Central memory CD8-positive, alpha-beta T cell (primary cell): Measurements from ENCODE around the gene SPP1.
"Not testable (repeated sequence)": the region's sequence is repeated elsewhere in the genome, so short reads cannot be mapped to it uniquely, and the experiment has no call there.

Experiments used
- ATAC-seq: fragments of 150-1000 bp; cut with Tn5 transposase; replicated peaks from 2 replicates; pipeline ENCODE4 v1.10.0; 2022; ENCODE audit warnings: mild to moderate bottlenecking, moderate FRiP score, moderate number of reproducible peaks; ENCODE audit not compliant: poor library complexity, severe bottlenecking; ENCODE audit errors: extremely low read depth
- DNase-seq, 2 donors: peaks; one replicate each; pipeline ENCODE4 v3.0.0; 2021; ENCODE audit warnings: low spot score in 2 of 2
- H3K27ac Mint-ChIP-seq: one replicate; pipeline ENCODE4 v1.8.0; 2022; ENCODE audit warnings: low read depth, mild to moderate bottlenecking, moderate library complexity, mixed read lengths
- H3K27me3 Mint-ChIP-seq: one replicate; pipeline ENCODE4 v1.8.0; 2022; ENCODE audit warnings: mixed read lengths
- H3K36me3 Mint-ChIP-seq: one replicate; pipeline ENCODE4 v1.8.0; 2022; ENCODE audit warnings: mild to moderate bottlenecking, moderate library complexity, mixed read lengths; ENCODE audit not compliant: insufficient read depth
- H3K4me1 Mint-ChIP-seq: one replicate; pipeline ENCODE4 v1.8.0; 2022; ENCODE audit warnings: mixed read lengths
- H3K4me3 Mint-ChIP-seq: one replicate; pipeline ENCODE4 v1.8.0; 2022; ENCODE audit warnings: mild to moderate bottlenecking, moderate library complexity, mixed read lengths
- H3K9me3 Mint-ChIP-seq: one replicate; pipeline ENCODE4 v1.8.0; 2022; ENCODE audit warnings: mixed read lengths

Gene SPP1

DNA sequence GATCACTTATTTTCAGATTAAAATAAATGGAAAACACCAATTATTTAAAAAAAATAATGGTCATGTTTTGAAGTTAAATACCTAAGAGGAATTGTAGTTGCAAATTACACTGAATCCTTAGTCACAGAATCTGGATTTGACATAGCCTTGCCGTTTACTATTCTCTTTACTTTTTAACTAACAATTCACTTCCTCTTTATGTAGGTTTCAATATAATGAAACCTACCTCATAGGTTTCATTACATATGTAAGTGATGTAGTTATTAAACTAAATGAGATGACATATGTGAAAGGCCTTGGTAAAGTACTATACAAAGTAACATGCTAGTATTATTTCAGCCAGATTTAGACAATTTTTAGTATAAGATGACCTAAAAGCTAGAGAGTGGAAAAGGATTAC lies 6.5 kb downstream of the SPP1 start:
- no peaks in the 10 kb centered on the region for H3K4me1 Mint-ChIP-seq

GRCh38 chr4:87982446-87983010 lies 7.0 kb downstream of the SPP1 start:
- no peaks in the 10 kb centered on the region for H3K4me1 Mint-ChIP-seq
- ATAC-seq (no peak), DNase-seq (no peak)
- H3K27me3 Mint-ChIP-seq = peaks cover 75% of the 10 kb centered on the region
- no peaks in the 10 kb centered on the region for H3K9me3 Mint-ChIP-seq
- H3K27ac Mint-ChIP-seq = no peak overlapping the region
- H3K4me3 Mint-ChIP-seq = no peak overlapping the region
- peaks cover 1% of the 10 kb centered on the region for H3K36me3 Mint-ChIP-seq

More for the DNA sequence above, 6.5 kb downstream of the SPP1 start:
- Mint-ChIP-seq H3K27me3 (peaks cover 74% of the 10 kb centered on the region), H3K27ac (no peak overlapping the region), H3K4me3 (no peak overlapping the region), H3K36me3 (peaks cover 1% of the 10 kb centered on the region), H3K9me3 (no peaks in the 10 kb centered on the region)
- DNase-seq (no peak), ATAC-seq (no peak)

- no peak overlapping the region for H3K27ac Mint-ChIP-seq
- H3K4me1 Mint-ChIP-seq = no peaks in the 10 kb centered on the region
- H3K36me3 Mint-ChIP-seq = peaks cover 1% of the 10 kb centered on the region
- H3K9me3 Mint-ChIP-seq = no peaks in the 10 kb centered on the region
- H3K4me3 Mint-ChIP-seq = no peak overlapping the region
- no peak for ATAC-seq
- peaks cover 83% of the 10 kb centered on the region for H3K27me3 Mint-ChIP-seq
- DNase-seq = no peak
Observed at GRCh38 chr4:87983996-87984395, 8.5 kb downstream of the SPP1 start.

DNA sequence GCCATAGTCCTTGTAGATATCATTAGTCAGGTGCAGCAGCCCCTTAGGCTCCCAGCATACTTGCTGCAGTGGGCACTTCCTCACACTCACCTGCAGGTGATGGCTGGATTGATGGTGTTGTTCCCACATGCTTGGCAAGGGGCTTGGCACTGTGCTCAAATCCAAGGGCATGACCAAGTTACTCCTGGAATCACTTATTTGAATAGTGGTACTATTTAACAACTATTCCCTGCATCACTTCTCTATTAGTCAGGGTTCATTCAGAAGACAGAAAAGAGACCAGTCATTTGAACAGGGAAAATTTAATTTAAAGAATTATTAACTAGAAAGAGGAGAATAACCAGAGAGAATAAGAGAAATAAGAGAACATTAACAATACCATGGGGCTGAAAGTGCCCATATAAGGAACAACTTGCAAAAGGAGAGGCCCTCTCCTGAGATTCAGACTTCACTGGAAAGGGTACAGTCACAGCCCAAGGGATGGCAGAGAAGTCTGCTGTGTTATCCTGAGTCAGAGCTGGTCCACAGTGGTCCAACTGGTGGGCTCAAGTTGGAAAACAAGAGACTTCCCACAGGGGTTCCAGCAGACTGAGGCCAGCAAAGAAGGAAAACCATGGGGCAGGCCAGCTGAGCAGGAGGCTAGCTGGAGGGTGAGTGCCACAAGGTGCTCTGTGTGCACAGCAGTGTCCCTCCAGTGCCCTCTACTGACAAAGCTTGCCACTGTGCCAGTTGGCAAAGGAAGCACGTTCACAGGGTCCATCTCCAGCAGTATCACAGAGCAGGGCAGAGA lies 9.8 kb downstream of the SPP1 start:
- ATAC-seq (peak; percentile 71), DNase-seq (no peak)
- Mint-ChIP-seq H3K4me3 (no peak overlapping the region), H3K36me3 (peaks cover 1% of the 10 kb centered on the region), H3K4me1 (no peaks in the 10 kb centered on the region), H3K27me3 (peaks cover 87% of the 10 kb centered on the region), H3K27ac (no peak overlapping the region), H3K9me3 (no peaks in the 10 kb centered on the region)

DNA sequence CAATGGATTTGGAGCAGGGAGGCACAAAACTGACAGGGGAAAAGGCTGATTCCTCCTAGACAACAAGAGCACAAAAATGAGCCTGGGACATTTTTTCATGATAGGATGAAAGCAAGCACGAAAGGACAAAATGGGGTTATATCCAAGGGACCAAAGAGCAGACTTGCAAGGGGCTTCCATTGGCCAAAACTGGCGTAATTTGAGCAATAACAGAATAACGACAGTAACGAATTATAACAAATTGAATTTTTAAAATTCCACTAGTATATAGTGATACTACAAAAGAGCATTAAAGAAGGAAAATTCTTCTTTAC lies 10.3 kb downstream of the SPP1 start:
- H3K27me3 Mint-ChIP-seq = peaks cover 92% of the 10 kb centered on the region
- H3K27ac Mint-ChIP-seq = no peak overlapping the region
- no peaks in the 10 kb centered on the region for H3K4me1 Mint-ChIP-seq
- no peak overlapping the region for H3K4me3 Mint-ChIP-seq
- H3K36me3 Mint-ChIP-seq = peaks cover 1% of the 10 kb centered on the region
- ATAC-seq = no peak
- H3K9me3 Mint-ChIP-seq = no peaks in the 10 kb centered on the region
- DNase-seq = no peak

DNA sequence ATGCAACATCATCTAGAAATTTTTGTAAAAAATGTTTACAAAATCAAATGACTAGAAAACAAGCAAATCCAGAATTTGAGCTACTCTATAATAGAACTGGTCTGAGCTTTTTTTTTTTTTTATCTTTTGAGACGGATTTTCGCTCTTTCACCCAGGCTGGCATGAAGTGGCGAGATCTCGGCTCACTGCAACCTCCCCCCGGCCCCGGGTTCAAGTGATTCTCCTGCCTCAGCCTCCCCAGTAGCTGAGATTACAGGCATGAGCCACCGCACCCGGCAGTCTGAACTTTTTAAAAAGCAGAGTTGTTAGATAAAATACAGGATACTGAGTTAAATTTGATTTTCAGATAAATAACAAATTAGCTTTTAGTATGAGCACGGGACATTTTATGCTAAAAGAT lies 11.0 kb downstream of the SPP1 start:
- Mint-ChIP-seq H3K27me3 (peaks cover 87% of the 10 kb centered on the region), H3K4me1 (no peaks in the 10 kb centered on the region), H3K36me3 (peaks cover 1% of the 10 kb centered on the region), H3K4me3 (no peak overlapping the region), H3K9me3 (no peaks in the 10 kb centered on the region), H3K27ac (no peak overlapping the region)
- ATAC-seq (no peak), DNase-seq (no peak)

DNA sequence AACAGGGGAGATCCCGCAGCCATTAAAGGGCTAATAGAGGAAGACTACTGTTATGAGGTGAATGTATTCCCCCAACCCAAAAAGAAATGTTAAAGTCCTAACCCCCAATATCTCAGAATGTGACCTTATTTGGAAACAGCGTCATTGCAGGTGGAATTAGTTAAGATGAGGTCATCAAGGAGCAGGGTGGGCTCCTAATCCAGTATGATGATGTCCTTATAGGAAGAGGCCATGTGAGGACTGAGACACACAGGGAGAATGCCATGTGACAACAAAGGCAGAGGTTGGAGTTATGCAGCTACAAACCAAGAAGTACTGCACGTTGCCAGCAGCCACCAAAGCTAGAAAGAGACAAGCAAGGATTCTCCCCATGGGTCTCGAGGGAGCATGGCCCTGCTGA lies 14.3 kb downstream of the SPP1 start:
- no peaks in the 10 kb centered on the region for H3K4me1 Mint-ChIP-seq
- H3K27ac Mint-ChIP-seq = no peak overlapping the region
- no peaks in the 10 kb centered on the region for H3K36me3 Mint-ChIP-seq
- DNase-seq (no peak), ATAC-seq (no peak)
- peaks cover 72% of the 10 kb centered on the region for H3K27me3 Mint-ChIP-seq
- H3K9me3 Mint-ChIP-seq = no peaks in the 10 kb centered on the region
- no peak overlapping the region for H3K4me3 Mint-ChIP-seq

DNA sequence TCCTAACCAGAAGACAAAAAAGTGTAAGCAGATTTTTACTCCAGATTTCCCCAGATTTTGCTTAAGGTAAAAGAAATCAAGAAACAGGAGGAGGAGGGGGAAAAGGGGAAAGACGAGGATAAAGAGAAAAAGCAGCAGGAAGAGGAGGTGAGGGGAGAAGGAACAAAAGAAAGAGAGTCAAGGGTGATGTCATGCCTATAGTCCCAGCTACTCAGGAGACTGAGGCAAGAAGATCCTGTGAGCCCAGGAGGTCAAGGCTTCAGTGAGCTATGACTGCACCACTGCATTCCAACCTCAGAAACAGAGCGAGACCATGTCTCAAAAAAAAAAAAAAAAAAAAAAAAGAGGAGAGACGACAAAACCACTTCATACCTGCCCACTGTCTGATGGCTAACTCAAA lies 19.9 kb downstream of the SPP1 start:
- Mint-ChIP-seq H3K4me3 (no peak overlapping the region), H3K9me3 (no peaks in the 10 kb centered on the region), H3K27me3 (peaks cover 30% of the 10 kb centered on the region), H3K27ac (no peak overlapping the region), H3K36me3 (no peaks in the 10 kb centered on the region), H3K4me1 (no peaks in the 10 kb centered on the region)
- no peak for ATAC-seq
- no peak for DNase-seq

GRCh38 chr4:87999191-87999691 lies 23.7 kb downstream of the SPP1 start:
- not testable (repeated sequence) for H3K4me1 Mint-ChIP-seq, H3K4me3 Mint-ChIP-seq, H3K36me3 Mint-ChIP-seq, H3K9me3 Mint-ChIP-seq, DNase-seq, H3K27ac Mint-ChIP-seq, ATAC-seq
- H3K27me3 Mint-ChIP-seq = peaks cover 14% of the 10 kb centered on the region

DNA sequence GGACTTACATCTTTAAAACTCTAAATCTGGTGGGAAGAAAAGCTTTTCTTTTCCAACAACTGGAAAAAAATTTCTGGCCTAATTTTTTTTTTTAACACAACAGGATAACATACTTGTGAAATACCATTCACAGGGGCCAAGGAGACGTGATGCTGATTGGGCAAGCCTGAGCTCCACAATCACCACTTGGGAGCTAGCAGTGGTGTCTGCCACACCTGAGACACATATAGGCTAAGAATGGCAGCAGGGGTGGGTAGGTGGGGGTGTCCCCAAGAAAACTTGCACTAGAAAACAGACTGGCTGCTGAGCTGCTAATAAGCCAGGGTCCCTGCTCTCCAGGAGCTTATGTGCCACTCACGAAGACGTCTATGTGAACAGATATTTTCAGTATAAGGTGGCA lies 26.4 kb downstream of the SPP1 start:
- Mint-ChIP-seq H3K27me3 (no peaks in the 10 kb centered on the region), H3K36me3 (no peaks in the 10 kb centered on the region), H3K27ac (no peak overlapping the region), H3K4me1 (peaks cover 7% of the 10 kb centered on the region), H3K9me3 (no peaks in the 10 kb centered on the region), H3K4me3 (no peak overlapping the region)
- no peak for ATAC-seq
- no peak for DNase-seq

GRCh38 chr4:88002786-88003185 lies 27.3 kb downstream of the SPP1 start:
- H3K36me3 Mint-ChIP-seq = no peaks in the 10 kb centered on the region

GRCh38 chr4:88003261-88003660 lies 27.7 kb downstream of the SPP1 start:
- H3K9me3 Mint-ChIP-seq = no peaks in the 10 kb centered on the region
- ATAC-seq (no peak), DNase-seq (no peak)
- H3K27ac Mint-ChIP-seq = no peak overlapping the region
- H3K4me3 Mint-ChIP-seq = no peak overlapping the region
- peaks cover 9% of the 10 kb centered on the region for H3K4me1 Mint-ChIP-seq
- no peaks in the 10 kb centered on the region for H3K27me3 Mint-ChIP-seq
- H3K36me3 Mint-ChIP-seq = peaks cover under 1% of the 10 kb centered on the region

More at GRCh38 chr4:88002786-88003185, 27.3 kb downstream of the SPP1 start:
- no peak for ATAC-seq
- Mint-ChIP-seq H3K4me3 (no peak overlapping the region), H3K27me3 (no peaks in the 10 kb centered on the region), H3K27ac (no peak overlapping the region), H3K9me3 (no peaks in the 10 kb centered on the region), H3K4me1 (peaks cover 8% of the 10 kb centered on the region)
- no peak for DNase-seq

- H3K36me3 Mint-ChIP-seq = peaks cover 2% of the 10 kb centered on the region
- H3K27ac Mint-ChIP-seq = no peak overlapping the region
Observed at GRCh38 chr4:88005076-88005475, 29.6 kb downstream of the SPP1 start.

More at GRCh38 chr4:88005076-88005475, 29.6 kb downstream of the SPP1 start:
- Mint-ChIP-seq H3K4me1 (peaks cover 16% of the 10 kb centered on the region), H3K27me3 (no peaks in the 10 kb centered on the region), H3K9me3 (no peaks in the 10 kb centered on the region), H3K4me3 (no peak overlapping the region)
- ATAC-seq = no peak
- no peak for DNase-seq
